ENCODE measurements around the gene PTGIS.

Gene PTGIS

GRCh38 chr20:49485563-49485962 lies 82.4 kb downstream of the PTGIS start:
- DNase-seq (ENCODE audit: low read depth) = no peak
- no peak overlapping the region for H3K4me3 ChIP-seq (ENCODE audit: low read length)
- no peak for TF ChIP-seq CTCF (conservative IDR thresholded peaks at IDR 0.05; ENCODE audit: low read depth, low read length)

- peak; percentile 67 for TF ChIP-seq CTCF (conservative IDR thresholded peaks at IDR 0.05; ENCODE audit: low read depth, low read length)
- peak; percentile 39 for DNase-seq (ENCODE audit: low read depth)
- H3K4me3 ChIP-seq (ENCODE audit: low read length) = peak overlapping the region; percentile 39
Observed at GRCh38 chr20:49484180-49485140, 83.5 kb downstream of the PTGIS start.

GRCh38 chr20:49483696-49484123 lies 84.2 kb downstream of the PTGIS start:
- DNase-seq (ENCODE audit: low read depth) = no peak
- H3K4me3 ChIP-seq (ENCODE audit: low read length) = no peak overlapping the region
- TF ChIP-seq CTCF (conservative IDR thresholded peaks at IDR 0.05; ENCODE audit: low read depth, low read length) = no peak

DNA sequence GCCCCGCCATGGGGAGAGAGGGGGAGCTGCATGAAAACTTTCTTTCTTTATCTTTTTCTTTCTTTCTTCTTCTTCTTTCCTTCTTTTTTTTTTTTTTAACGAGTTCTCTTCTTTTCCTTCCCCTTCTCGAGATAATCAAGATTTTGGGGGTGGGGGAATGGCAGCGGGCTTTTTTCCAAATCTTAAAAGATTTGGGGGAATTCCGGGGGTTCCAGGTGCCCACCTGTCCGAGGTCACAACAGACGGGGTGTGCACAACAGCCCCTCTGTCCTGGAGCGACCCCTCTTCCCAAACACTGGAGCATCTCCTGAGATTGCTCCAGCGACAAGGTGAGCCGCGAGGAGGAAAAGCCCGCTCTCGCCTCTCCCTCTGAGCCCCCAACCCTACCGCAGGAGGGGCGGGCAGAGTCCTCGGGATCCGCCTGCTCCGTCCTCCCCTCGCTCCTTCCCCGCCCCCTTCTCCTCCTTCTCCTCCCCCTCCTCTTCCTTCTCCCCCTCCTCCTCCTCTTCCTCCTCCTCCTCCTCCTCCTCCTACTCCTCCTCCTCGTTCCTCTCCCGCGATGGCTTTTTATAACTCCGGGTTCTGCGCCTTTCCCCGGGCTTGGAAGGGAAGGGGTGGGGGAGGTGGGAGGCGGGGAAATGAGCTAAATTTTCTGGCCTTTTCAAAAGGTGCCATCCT lies 84.8 kb downstream of the PTGIS start:
- H3K4me3 ChIP-seq (ENCODE audit: low read length) = no peak overlapping the region
- no peak for DNase-seq (ENCODE audit: low read depth)
- no peak for TF ChIP-seq CTCF (conservative IDR thresholded peaks at IDR 0.05; ENCODE audit: low read depth, low read length)

DNA sequence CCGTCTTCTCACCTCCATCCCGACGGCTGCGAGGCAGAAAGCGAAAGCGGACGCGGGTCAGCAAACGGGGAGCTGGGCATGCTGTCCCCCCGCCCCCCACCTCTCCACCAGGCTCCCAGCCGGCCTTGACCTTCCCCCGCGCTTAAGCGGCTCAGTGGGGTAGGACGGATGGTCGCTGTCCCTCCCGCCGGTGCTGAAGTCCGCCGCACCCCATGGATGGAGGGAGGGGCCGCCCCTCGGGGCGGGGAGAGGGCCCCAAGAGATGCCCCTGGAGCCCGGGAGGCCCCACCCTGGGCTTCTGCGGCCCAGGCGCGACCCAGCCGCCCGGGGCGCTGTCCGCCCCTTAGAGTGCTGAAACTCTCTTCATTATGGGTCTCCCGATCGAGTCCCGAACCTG lies 85.3 kb downstream of the PTGIS start, which contains the start of gene KCNB1:
Gene KCNB1, minus strand, starts transcription at position 48 of the 397 bp plus-strand sequence. CDS start 188 bp downstream, outside the sequence.
- no peak for DNase-seq (ENCODE audit: low read depth)
- no peak for TF ChIP-seq CTCF (conservative IDR thresholded peaks at IDR 0.05; ENCODE audit: low read depth, low read length)
- no peak within 1 kb of the TSS for H3K4me3 ChIP-seq (ENCODE audit: low read length)

GRCh38 chr20:49482173-49482572 lies 85.8 kb downstream of the PTGIS start:
- TF ChIP-seq CTCF (conservative IDR thresholded peaks at IDR 0.05; ENCODE audit: low read depth, low read length) = no peak
- H3K4me3 ChIP-seq (ENCODE audit: low read length) = no peak overlapping the region
- DNase-seq (ENCODE audit: low read depth) = no peak
